Measurements from ENCODE around the gene RAB30.
"Not testable (repeated sequence)": the region's sequence is repeated elsewhere in the genome, so short reads cannot be mapped to it uniquely, and the experiment has no call there.

Gene RAB30

GRCh38 chr11:82979824-82980223 lies 91.9 kb downstream of the RAB30 start:
- DNase-seq: no peak

DNA sequence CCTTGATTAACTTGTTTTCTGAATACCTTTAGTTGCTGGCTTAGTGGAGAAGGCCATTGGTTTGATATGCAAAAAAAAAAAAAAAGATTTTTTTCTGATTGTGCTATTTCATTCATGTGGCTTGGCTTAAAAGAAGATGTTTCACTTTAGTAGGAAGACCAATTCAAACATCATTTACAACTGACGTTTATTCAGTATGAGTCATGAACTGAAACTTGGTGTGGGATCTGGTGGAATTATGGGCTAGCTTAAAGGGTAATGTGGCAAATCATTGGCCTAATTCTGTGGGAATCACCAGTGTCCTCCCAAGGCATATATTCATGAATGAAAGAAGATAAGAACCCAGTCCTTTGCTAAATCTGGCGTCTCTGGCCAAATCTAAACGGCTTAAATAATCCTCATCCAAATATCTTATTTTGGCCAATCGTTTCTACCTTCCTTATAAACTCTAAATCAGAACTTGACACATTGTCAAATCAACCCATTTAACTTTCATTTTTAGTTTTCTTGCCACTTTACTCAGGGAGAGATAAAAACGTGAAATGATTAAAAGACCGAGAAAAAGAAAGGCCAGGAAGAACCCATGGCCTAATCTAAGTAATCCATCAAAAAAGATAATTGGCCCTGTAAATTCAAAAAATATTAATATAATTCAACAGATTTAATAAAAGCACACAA lies 93.1 kb downstream of the RAB30 start:
- DNase-seq: no peak

GRCh38 chr11:82976786-82977185 lies 94.9 kb downstream of the RAB30 start:
- DNase-seq: no peak

GRCh38 chr11:82975882-82976281 lies 95.8 kb downstream of the RAB30 start:
- DNase-seq: no peak

GRCh38 chr11:82974851-82975250 lies 96.8 kb downstream of the RAB30 start:
- DNase-seq: no peak

- DNase-seq: no peak
Observed at GRCh38 chr11:82974135-82974534, 97.6 kb downstream of the RAB30 start.

DNA sequence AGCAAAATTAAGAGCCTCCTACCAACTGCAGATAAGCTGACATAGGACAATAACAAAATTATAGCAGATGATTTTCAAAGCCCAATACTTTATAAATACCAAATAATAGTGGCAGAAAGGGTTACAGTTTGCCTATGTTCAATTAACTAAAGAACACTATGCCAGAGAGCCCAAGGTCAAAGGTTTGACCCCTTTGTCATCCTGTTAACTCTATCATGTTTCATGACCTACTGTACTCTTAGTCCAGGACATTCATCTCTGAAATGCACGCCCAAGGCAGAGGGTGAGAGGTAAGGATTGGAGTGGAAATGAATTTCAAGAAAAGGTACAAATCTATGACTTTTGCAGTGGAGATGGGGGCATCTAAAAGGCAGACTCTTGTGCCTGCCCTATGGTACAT lies 99.6 kb downstream of the RAB30 start:
- no peak for DNase-seq

- DNase-seq: peak; percentile 54
Observed at GRCh38 chr11:82971519-82971946, 100.2 kb downstream of the RAB30 start.

- DNase-seq: not testable (repeated sequence)
Observed at GRCh38 chr11:82970507-82971083, 101.1 kb downstream of the RAB30 start.

GRCh38 chr11:82969811-82970210 lies 101.9 kb downstream of the RAB30 start:
- no peak for DNase-seq

GRCh38 chr11:82967381-82967780 lies 104.3 kb downstream of the RAB30 start:
- DNase-seq: no peak

DNA sequence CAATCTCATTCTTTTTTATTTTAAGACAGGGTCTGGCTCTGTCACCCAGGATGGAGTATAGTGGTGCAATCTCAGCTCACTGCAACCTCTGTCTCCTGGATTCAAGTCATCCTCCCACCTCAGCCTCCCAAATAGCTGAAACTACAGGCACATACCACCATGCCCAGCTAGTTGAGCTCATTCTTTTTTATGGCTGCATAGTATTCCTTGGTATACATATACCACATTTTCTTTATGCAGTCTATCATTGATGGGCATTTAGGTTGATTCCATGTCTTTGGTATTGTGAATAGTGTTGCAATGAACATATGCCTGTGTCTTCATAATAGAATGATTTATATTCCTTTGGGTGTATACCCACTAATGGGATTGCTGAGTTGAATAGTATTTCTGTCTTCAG lies 109.7 kb downstream of the RAB30 start:
- DNase-seq: not testable (repeated sequence)

GRCh38 chr11:82960779-82961143 lies 110.9 kb downstream of the RAB30 start:
- DNase-seq: no peak

DNA sequence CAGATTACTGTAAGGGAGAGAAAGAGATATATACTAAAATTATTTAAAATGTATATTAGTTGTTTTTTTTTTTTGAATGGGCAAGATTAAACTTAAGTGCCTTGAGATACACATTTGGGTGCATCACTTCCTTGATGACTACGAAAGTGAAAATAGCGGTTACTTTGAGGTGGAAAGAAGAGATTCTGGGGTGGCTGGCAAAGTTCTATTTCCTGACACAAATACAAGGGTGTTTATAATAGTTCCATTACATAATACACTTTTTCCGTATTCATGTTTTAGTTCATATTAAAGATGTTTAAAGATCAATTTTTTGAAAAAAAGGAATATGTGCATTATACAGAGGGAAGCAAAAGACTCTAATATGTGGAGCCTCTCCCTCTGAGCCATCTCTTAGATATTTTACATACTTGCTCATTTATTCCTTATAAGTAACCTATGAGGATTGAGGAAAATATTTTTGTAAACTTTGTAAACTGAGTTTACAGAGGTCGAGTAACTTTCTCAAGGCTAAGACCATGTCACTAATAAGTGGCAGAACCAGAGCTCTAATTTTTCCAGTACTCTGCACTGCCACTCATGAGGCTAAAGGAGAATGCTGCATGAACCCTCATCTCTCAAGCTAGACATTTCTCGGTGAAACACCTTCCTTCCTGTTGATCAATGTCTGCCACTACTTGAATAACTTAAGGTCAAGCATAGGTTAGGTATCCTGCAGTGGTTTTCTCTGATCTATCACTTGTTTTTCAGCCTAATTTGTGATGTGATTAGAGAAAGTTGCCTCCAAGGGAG lies 111.5 kb downstream of the RAB30 start:
- DNase-seq: no peak

GRCh38 chr11:82955736-82956453 lies 115.8 kb downstream of the RAB30 start:
- DNase-seq: peak; percentile 68

- DNase-seq: not testable (repeated sequence)
Observed at GRCh38 chr11:82950502-82950901, 121.2 kb downstream of the RAB30 start.

DNA sequence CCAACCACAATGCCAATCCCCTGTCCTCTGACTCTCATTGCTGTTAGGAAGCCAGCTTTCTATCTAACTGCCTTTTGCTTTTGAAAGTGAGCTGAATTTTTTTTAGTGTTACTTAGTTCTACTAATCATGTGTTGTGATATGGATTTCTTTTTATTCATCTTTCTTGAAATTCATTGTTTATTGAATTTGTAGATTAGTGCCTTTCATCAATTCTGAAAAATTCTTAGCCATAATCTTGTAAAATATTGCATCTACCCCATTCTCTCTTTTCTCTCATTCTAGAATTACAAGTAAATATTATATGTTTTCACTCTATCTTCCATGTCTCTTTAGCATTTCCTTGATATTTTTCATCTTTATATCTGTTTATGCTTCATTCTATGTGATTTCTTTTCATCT lies 122.3 kb downstream of the RAB30 start:
- DNase-seq: no peak

- DNase-seq: no peak
Observed at GRCh38 chr11:82945682-82946081, 126.0 kb downstream of the RAB30 start.

- not testable (repeated sequence) for DNase-seq
Observed at GRCh38 chr11:82945041-82945440, 126.7 kb downstream of the RAB30 start.

DNA sequence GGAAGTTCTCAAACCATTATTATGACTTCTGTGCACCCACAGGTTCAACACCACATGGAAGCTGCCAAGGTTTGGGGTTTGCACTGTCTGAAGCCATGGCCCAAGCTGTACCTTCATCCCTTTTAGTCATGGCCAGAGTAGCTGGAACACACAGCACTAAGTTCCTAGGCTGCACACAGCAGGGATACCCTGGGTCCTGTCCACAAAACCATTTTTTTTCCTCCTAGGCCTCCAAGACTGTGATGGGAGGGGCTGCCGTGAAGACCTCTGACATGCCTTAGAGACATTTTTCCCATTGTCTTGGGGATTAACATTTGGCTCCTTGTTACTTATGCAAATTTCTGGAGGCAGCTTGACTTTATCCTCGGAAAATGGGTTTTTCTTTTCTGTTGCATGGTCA lies 127.5 kb downstream of the RAB30 start:
- DNase-seq: no peak

DNA sequence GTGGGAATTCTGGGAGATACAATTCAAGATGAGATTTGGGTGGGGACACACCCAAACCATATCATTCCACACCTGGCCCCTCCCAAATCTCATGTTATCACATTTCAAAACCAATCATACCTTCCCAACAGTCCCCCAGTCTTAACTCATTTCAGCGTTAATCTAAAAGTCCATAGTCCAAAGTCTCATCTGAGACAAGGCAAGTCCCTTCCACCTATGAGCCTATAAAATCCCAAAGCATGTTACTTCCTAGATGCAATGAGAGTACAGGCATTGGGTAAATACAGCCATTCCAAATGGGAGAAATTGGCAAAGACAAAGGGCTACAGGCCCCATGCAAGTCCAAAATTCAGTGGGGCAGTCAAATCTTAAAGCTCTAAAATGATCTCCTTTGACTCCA lies 128.3 kb downstream of the RAB30 start:
- not testable (repeated sequence) for DNase-seq

GRCh38 chr11:82942376-82942775 lies 129.3 kb downstream of the RAB30 start:
- DNase-seq: no peak

DNA sequence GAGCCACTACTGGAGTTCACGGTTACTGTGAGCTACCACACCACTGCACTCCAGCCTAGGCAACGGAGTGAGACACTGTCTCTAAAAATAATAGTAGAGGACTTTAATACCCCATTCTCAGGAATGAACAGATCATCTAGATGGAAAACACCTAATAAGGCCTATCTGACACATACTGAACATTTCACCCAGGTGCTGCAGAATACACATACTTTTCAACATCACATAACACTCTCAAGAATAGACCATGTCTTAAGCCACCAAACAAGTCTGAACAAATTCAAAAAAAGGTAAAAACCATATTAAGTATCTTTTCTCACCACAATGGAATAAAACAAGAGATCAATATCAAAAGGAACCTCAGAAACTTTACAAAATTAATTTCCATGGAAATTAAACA lies 132.2 kb downstream of the RAB30 start:
- DNase-seq: no peak

All from hematopoietic multipotent progenitor cell treated with erythropoietin and hydrocortisone succinate and interleukin-3 and kit ligand, for 4 days (in vitro differentiated cells).